ENCODE data around the gene ARL15.
"Not testable (repeated sequence)": the region's sequence is repeated elsewhere in the genome, so short reads cannot be mapped to it uniquely, and the experiment has no call there.

The ARL15 gene

GRCh38 chr5:54310433-54311175 lies at the start of gene ARL15:
ARL15 (minus strand) TSS chr5:54310573.
- Histone ChIP-seq H3K9ac (ENCODE audit: low read depth, low read length, poor library complexity, severe bottlenecking) (peak within 1 kb of the TSS; percentile 82), H2AFZ (ENCODE audit: low read length) (peak within 1 kb of the TSS; percentile 96), H3F3A (ENCODE audit: low read depth) (no peaks in the 10 kb centered on the region), H3K27me3 (ENCODE audit: insufficient read depth, low read length, poor library complexity, severe bottlenecking) (no peaks in the 10 kb centered on the region), H4K20me1 (ENCODE audit: insufficient read depth, low read length, poor library complexity, severe bottlenecking) (peaks cover 11% of the 10 kb centered on the region), H3K9me3 (ENCODE audit: insufficient read depth, low read depth, low read length) (no peaks in the 10 kb centered on the region), H3K4me3 (ENCODE audit: low read length, poor library complexity, severe bottlenecking) (peak within 1 kb of the TSS; percentile 90), H3K36me3 (ENCODE audit: insufficient read depth, low read length) (no peaks in the 10 kb centered on the region), H3K9me2 (replicated peaks; ENCODE audit: low read depth, low read length) (no peaks in the 10 kb centered on the region), H3K4me1 (ENCODE audit: insufficient read depth, low read length, poor library complexity, severe bottlenecking) (peaks cover 33% of the 10 kb centered on the region), H3K79me2 (ENCODE audit: insufficient read depth, low read length) (peaks cover 41% of the 10 kb centered on the region), H3K4me2 (ENCODE audit: low read depth, low read length, poor library complexity, severe bottlenecking) (peak within 1 kb of the TSS; percentile 97)
- TF ChIP-seq CTCF (conservative IDR thresholded peaks at IDR 0.05; ENCODE audit: low read length) (no peak), EZH2phosphoT487 (IDR thresholded peaks at IDR 0.05; ENCODE audit: borderline replicate concordance) (no peak)

GRCh38 chr5:54360089-54360488 lies 49.7 kb upstream of the ARL15 start:
- Histone ChIP-seq H3K4me2 (ENCODE audit: low read depth, low read length, poor library complexity, severe bottlenecking) (no peak overlapping the region), H3K79me2 (ENCODE audit: insufficient read depth, low read length) (no peaks in the 10 kb centered on the region)

GRCh38 chr5:54357408-54358058 lies 47.2 kb upstream of the ARL15 start:
- H3K79me2 ChIP-seq (ENCODE audit: insufficient read depth, low read length), result no peaks in the 10 kb centered on the region
- peak overlapping the region; percentile 2 for H3K4me2 ChIP-seq (ENCODE audit: low read depth, low read length, poor library complexity, severe bottlenecking)
- H4K20me1 ChIP-seq (ENCODE audit: insufficient read depth, low read length, poor library complexity, severe bottlenecking), result no peaks in the 10 kb centered on the region
- no peaks in the 10 kb centered on the region for H3K9me2 ChIP-seq (replicated peaks; ENCODE audit: low read depth, low read length)
- H3K9ac ChIP-seq (ENCODE audit: low read depth, low read length, poor library complexity, severe bottlenecking), result no peak overlapping the region
- H3F3A ChIP-seq (ENCODE audit: low read depth), result no peaks in the 10 kb centered on the region
- no peak overlapping the region for H3K4me3 ChIP-seq (ENCODE audit: low read length, poor library complexity, severe bottlenecking)
- no peaks in the 10 kb centered on the region for H3K27me3 ChIP-seq (ENCODE audit: insufficient read depth, low read length, poor library complexity, severe bottlenecking)
- TF ChIP-seq CTCF (conservative IDR thresholded peaks at IDR 0.05; ENCODE audit: low read length), result no peak
- TF ChIP-seq EZH2phosphoT487 (IDR thresholded peaks at IDR 0.05; ENCODE audit: borderline replicate concordance), result no peak
- no peak overlapping the region for H2AFZ ChIP-seq (ENCODE audit: low read length)
- peaks cover 11% of the 10 kb centered on the region; the same call in 1 of the 2 replicates for H3K9me3 ChIP-seq (ENCODE audit: insufficient read depth, low read depth, low read length)
- H3K36me3 ChIP-seq (ENCODE audit: insufficient read depth, low read length), result no peaks in the 10 kb centered on the region
- no peaks in the 10 kb centered on the region for H3K4me1 ChIP-seq (ENCODE audit: insufficient read depth, low read length, poor library complexity, severe bottlenecking)

More at GRCh38 chr5:54360089-54360488, 49.7 kb upstream of the ARL15 start:
- Histone ChIP-seq H2AFZ (ENCODE audit: low read length) (no peak overlapping the region), H3K9ac (ENCODE audit: low read depth, low read length, poor library complexity, severe bottlenecking) (no peak overlapping the region), H3K27me3 (ENCODE audit: insufficient read depth, low read length, poor library complexity, severe bottlenecking) (no peaks in the 10 kb centered on the region), H3K4me3 (ENCODE audit: low read length, poor library complexity, severe bottlenecking) (no peak overlapping the region), H3F3A (ENCODE audit: low read depth) (no peaks in the 10 kb centered on the region), H4K20me1 (ENCODE audit: insufficient read depth, low read length, poor library complexity, severe bottlenecking) (no peaks in the 10 kb centered on the region), H3K36me3 (ENCODE audit: insufficient read depth, low read length) (no peaks in the 10 kb centered on the region), H3K4me1 (ENCODE audit: insufficient read depth, low read length, poor library complexity, severe bottlenecking) (no peaks in the 10 kb centered on the region), H3K9me3 (ENCODE audit: insufficient read depth, low read depth, low read length) (no peaks in the 10 kb centered on the region), H3K9me2 (replicated peaks; ENCODE audit: low read depth, low read length) (no peaks in the 10 kb centered on the region)
- no peak for TF ChIP-seq EZH2phosphoT487 (IDR thresholded peaks at IDR 0.05; ENCODE audit: borderline replicate concordance)
- TF ChIP-seq CTCF (conservative IDR thresholded peaks at IDR 0.05; ENCODE audit: low read length), result no peak

- H3K4me2 ChIP-seq (ENCODE audit: low read depth, low read length, poor library complexity, severe bottlenecking); H3K9ac ChIP-seq (ENCODE audit: low read depth, low read length, poor library complexity, severe bottlenecking); H2AFZ ChIP-seq (ENCODE audit: low read length); H4K20me1 ChIP-seq (ENCODE audit: insufficient read depth, low read length, poor library complexity, severe bottlenecking); H3K4me1 ChIP-seq (ENCODE audit: insufficient read depth, low read length, poor library complexity, severe bottlenecking); H3K36me3 ChIP-seq (ENCODE audit: insufficient read depth, low read length); H3K27me3 ChIP-seq (ENCODE audit: insufficient read depth, low read length, poor library complexity, severe bottlenecking); H3K4me3 ChIP-seq (ENCODE audit: low read length, poor library complexity, severe bottlenecking); H3F3A ChIP-seq (ENCODE audit: low read depth); H3K79me2 ChIP-seq (ENCODE audit: insufficient read depth, low read length); H3K9me2 ChIP-seq (replicated peaks; ENCODE audit: low read depth, low read length): not testable (repeated sequence)
- H3K9me3 ChIP-seq (ENCODE audit: insufficient read depth, low read depth, low read length), result peaks cover 11% of the 10 kb centered on the region; the same call in 1 of the 2 replicates
Measured at GRCh38 chr5:54353933-54354564, 43.7 kb upstream of the ARL15 start.

- H3F3A ChIP-seq (ENCODE audit: low read depth); H3K36me3 ChIP-seq (ENCODE audit: insufficient read depth, low read length); H3K4me2 ChIP-seq (ENCODE audit: low read depth, low read length, poor library complexity, severe bottlenecking); H3K27me3 ChIP-seq (ENCODE audit: insufficient read depth, low read length, poor library complexity, severe bottlenecking); H3K4me3 ChIP-seq (ENCODE audit: low read length, poor library complexity, severe bottlenecking); H3K4me1 ChIP-seq (ENCODE audit: insufficient read depth, low read length, poor library complexity, severe bottlenecking); H3K9ac ChIP-seq (ENCODE audit: low read depth, low read length, poor library complexity, severe bottlenecking); H4K20me1 ChIP-seq (ENCODE audit: insufficient read depth, low read length, poor library complexity, severe bottlenecking); H3K79me2 ChIP-seq (ENCODE audit: insufficient read depth, low read length); H3K9me2 ChIP-seq (replicated peaks; ENCODE audit: low read depth, low read length); H2AFZ ChIP-seq (ENCODE audit: low read length): not testable (repeated sequence)
- H3K9me3 ChIP-seq (ENCODE audit: insufficient read depth, low read depth, low read length), result peaks cover 12% of the 10 kb centered on the region; the same call in 1 of the 2 replicates
Measured at GRCh38 chr5:54352580-54352979, 42.2 kb upstream of the ARL15 start.

All from Loucy (cell line).